K562 (cell line): Measurements from ENCODE around the gene ZBTB32. TPM values are rescaled to one million over a fixed set of nuclear protein-coding genes. Genes with fewer than 3 reads are reported as not detected.
A peak's percentile ranks its signal among the peaks of the same experiment; 100 is the strongest.

ENCODE experiments used
- GABPA ChIP-seq: fragments of 200-800 bp; sonication (Bioruptor generic); conservative IDR thresholded peaks from 2 replicates; pipeline ENCODE4 v1.6.1; 2016; ENCODE audit warnings: low read depth, missing genetic modification characterization, missing compliant biosample characterization
- KAT2B ChIP-seq: IDR thresholded peaks from one replicate; pipeline ENCODE4 v1.6.1; 2012; ENCODE audit warnings: low read depth, mild to moderate bottlenecking, control low read depth, inconsistent platforms, low read length, moderate library complexity
- PTTG1 ChIP-seq: fragments of 450-650 bp; IDR thresholded peaks from 2 replicates; pipeline ENCODE4 v1.6.1; 2016; ENCODE audit warnings: low read depth, mild to moderate bottlenecking, missing genetic modification characterization, missing compliant biosample characterization
- ZNF140 ChIP-seq: fragments of 250-450 bp; sonication (Bioruptor Pico); IDR thresholded peaks from 2 replicates; pipeline ENCODE4 v1.8.0; 2021; ENCODE audit warnings: moderate library complexity, mild to moderate bottlenecking, inconsistent platforms
- ZNF224 ChIP-seq: sonication (generic); formaldehyde crosslinking; IDR thresholded peaks from 2 replicates; pipeline ENCODE4 v1.8.0; 2022; ENCODE audit warnings: mild to moderate bottlenecking, missing genetic modification reagents
- ZNF274 ChIP-seq: IDR thresholded peaks from 2 replicates; pipeline ENCODE4 v1.6.1; 2011; ENCODE audit warnings: low read depth, mild to moderate bottlenecking, low read length, moderate library complexity, borderline replicate concordance
- polyA plus RNA-seq, 8 experiments: library from polyadenylated mRNA; depleted of rRNA in 4 of 8; stranded (reverse) in 5 of 8; unstranded in 3 of 8; fragments of >200 nt; fragmentation: Nextera tagmentation in 2 of 8; fragmentation: Illumina TruSeq in 1 of 8; extraction: Ambion mirVana in 2 of 8; extraction: Trizol in 1 of 8; gene quantifications; 2 replicates each; pipeline versions ENCODE4 v1.2.1 to v1.2.3, GENCODE V29; 2011 to 2014; ENCODE audit warnings: inconsistent platforms in 1 of 8, missing spikeins in 1 of 8
- total RNA-seq, 7 experiments: library from RNA; depleted of rRNA in 6 of 7; stranded (reverse); fragments of >200 nt in 6 of 7; fragmentation: Illumina TruSeq in 2 of 7; extraction: Trizol in 2 of 7; gene quantifications; 2 replicates each; pipeline versions ENCODE4 v1.2.1 to v1.2.3, GENCODE V29; 2011 to 2021; ENCODE audit warnings: low replicate concordance in 1 of 7
- TF ChIP-seq, protein P1 (sequence below): fragments of 250-450 bp; sonication (Bioruptor Pico); IDR thresholded peaks from 2 replicates; pipeline ENCODE4 v1.4.0; 2020
- TF ChIP-seq, protein P2 (sequence below): sonication (generic); formaldehyde crosslinking; IDR thresholded peaks from 2 replicates; pipeline ENCODE4 v1.8.0; 2022; ENCODE audit warnings: missing genetic modification reagents, mild to moderate bottlenecking, borderline replicate concordance

The ZBTB32 gene
- total and polyA plus RNA-seq, 9 of the 15 experiments (the other 6 are each of a cell fraction or from before 2014, with no cell fraction given) = 0.20 TPM; not detected in 8

DNA sequence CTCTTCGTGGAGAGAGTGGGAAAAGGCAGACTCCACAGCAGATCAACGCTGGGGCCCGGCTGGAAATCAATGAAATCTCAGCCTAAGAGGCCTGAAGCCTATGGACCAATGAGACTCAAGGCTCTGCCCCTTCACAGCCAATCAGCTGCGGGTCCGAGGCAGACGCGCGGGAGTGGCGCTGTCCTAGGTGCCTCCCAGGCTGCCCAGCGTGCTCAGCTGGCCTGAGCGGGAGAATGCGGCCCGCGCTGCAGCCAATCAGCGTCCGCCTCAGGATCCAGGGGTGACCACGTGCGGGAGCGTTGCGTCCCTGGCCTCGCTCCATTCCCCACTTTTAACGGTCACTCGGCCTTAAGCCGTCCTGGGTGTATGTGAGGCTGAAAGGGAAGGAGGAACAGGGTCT lies at the start of gene ZBTB32 (continued):
- TF ChIP-seq ZNF140 (CRISPR knock-in tag) (no peak), ZNF224 (peak; percentile 63; the same call in 1 of the 2 replicates), KAT2B (no peak), PTTG1 (tag) (no peak), ZNF274 (no peak), GABPA (tag) (no peak)
- TF ChIP-seq, protein P1, sequence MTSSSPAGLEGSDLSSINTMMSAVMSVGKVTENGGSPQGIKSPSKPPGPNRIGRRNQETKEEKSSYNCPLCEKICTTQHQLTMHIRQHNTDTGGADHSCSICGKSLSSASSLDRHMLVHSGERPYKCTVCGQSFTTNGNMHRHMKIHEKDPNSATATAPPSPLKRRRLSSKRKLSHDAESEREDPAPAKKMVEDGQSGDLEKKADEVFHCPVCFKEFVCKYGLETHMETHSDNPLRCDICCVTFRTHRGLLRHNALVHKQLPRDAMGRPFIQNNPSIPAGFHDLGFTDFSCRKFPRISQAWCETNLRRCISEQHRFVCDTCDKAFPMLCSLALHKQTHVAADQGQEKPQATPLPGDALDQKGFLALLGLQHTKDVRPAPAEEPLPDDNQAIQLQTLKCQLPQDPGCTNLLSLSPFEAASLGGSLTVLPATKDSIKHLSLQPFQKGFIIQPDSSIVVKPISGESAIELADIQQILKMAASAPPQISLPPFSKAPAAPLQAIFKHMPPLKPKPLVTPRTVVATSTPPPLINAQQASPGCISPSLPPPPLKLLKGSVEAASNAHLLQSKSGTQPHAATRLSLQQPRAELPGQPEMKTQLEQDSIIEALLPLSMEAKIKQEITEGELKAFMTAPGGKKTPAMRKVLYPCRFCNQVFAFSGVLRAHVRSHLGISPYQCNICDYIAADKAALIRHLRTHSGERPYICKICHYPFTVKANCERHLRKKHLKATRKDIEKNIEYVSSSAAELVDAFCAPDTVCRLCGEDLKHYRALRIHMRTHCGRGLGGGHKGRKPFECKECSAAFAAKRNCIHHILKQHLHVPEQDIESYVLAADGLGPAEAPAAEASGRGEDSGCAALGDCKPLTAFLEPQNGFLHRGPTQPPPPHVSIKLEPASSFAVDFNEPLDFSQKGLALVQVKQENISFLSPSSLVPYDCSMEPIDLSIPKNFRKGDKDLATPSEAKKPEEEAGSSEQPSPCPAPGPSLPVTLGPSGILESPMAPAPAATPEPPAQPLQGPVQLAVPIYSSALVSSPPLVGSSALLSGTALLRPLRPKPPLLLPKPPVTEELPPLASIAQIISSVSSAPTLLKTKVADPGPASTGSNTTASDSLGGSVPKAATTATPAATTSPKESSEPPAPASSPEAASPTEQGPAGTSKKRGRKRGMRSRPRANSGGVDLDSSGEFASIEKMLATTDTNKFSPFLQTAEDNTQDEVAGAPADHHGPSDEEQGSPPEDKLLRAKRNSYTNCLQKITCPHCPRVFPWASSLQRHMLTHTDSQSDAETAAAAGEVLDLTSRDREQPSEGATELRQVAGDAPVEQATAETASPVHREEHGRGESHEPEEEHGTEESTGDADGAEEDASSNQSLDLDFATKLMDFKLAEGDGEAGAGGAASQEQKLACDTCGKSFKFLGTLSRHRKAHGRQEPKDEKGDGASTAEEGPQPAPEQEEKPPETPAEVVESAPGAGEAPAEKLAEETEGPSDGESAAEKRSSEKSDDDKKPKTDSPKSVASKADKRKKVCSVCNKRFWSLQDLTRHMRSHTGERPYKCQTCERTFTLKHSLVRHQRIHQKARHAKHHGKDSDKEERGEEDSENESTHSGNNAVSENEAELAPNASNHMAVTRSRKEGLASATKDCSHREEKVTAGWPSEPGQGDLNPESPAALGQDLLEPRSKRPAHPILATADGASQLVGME (CRISPR knock-in tag) = no peak
- TF ChIP-seq, protein P2, sequence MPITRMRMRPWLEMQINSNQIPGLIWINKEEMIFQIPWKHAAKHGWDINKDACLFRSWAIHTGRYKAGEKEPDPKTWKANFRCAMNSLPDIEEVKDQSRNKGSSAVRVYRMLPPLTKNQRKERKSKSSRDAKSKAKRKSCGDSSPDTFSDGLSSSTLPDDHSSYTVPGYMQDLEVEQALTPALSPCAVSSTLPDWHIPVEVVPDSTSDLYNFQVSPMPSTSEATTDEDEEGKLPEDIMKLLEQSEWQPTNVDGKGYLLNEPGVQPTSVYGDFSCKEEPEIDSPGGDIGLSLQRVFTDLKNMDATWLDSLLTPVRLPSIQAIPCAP (CRISPR knock-in tag) = no peak
